ENCODE measurements around the gene GPR132. TPM values are rescaled to one million over a fixed set of nuclear protein-coding genes. Genes with fewer than 3 reads are reported as not detected.
A peak's percentile ranks its signal among the peaks of the same experiment; 100 is the strongest.

Gene GPR132
- total and polyA plus RNA-seq, 10 of the 15 experiments (the other 5 are each of a cell fraction or from before 2014, with no cell fraction given) = 1.9 to 49.3 (median 20.4) TPM

- no peak overlapping the region for H3K4me3 ChIP-seq
- no peak; the same call in 2 of the 3 replicates for ATAC-seq
These were observed 58.2 kb downstream of the GPR132 start for GRCh38 chr14:105006831-105007592.

GRCh38 chr14:105005929-105006830 lies 59.0 kb downstream of the GPR132 start:
- ATAC-seq (peak; percentile 27), FAIRE-seq (no peak), DNase-seq (ENCODE audit: low read depth, low spot score) (no peak)
- Histone ChIP-seq H3K4me3 (no peak overlapping the region), H2AFZ (ENCODE audit: control insufficient read depth, low read depth, low read length) (no peak overlapping the region), H3K9me3 (replicated peaks; ENCODE audit: control insufficient read depth, insufficient read depth, low read length) (no peaks in the 10 kb centered on the region), H3K4me2 (ENCODE audit: control insufficient read depth, insufficient read depth) (no peak overlapping the region), H3K27ac (ENCODE audit: control insufficient read depth, insufficient read depth) (no peak overlapping the region), H3K36me3 (ENCODE audit: control insufficient read depth in 2 of 2, insufficient read depth in 2 of 2, low read length in 1 of 2) (peaks cover 24 to 36% of the 10 kb centered on the region in 2 experiments), H3K4me1 (ENCODE audit: control insufficient read depth, insufficient read depth, low read length) (no peaks in the 10 kb centered on the region), H3K9ac (ENCODE audit: control insufficient read depth, insufficient read depth, low read length) (no peak overlapping the region), H4K20me1 (ENCODE audit: control insufficient read depth, insufficient read depth) (no peaks in the 10 kb centered on the region; the same call in 1 of the 2 replicates), H3K79me2 (ENCODE audit: control insufficient read depth, insufficient read depth, low read length) (peaks cover 18% of the 10 kb centered on the region), H3K27me3 (replicated peaks in 1 of 2; ENCODE audit: control insufficient read depth in 2 of 2, insufficient read depth in 2 of 2, low read length in 1 of 2) (no peaks in the 10 kb centered on the region)
- no TSS peak for BruUV-seq (replicated peaks)
- intact Hi-C loops (cut with micrococcal nuclease; ENCODE audit: unreplicated experiment) (no loop called here), in situ Hi-C loops (cut with MboI) (no loop called here)
- WGBS (ENCODE audit: insufficient coverage, insufficient replicate concordance, low lambda C conversion rate, missing lambda C conversion rate) = 87% methylated on average over 20 of the region's 21 CpGs
- ChIA-PET RAD21 (ENCODE audit: unreplicated experiment) (no interaction called here), POLR2A (interaction anchor here (0.5 kb wide), 2 partner anchors 12 to 56 kb away, joined by 3 to 5 read pairs; no protein-coding TSS in a partner anchor), CTCF (interaction anchor here (1.0 to 1.5 kb wide), 2 partner anchors 12 to 16 kb away, joined by 3 to 5 read pairs; no protein-coding TSS in a partner anchor), SMC1A (ENCODE audit: uncharacterized antibody, unreplicated experiment) (interaction anchor here (0.9 kb wide), 1 partner anchor 12 kb away, joined by 3 read pairs; no protein-coding TSS in a partner anchor)
- peak; percentile 76 for TF ChIP-seq POLR2A (IDR thresholded peaks at IDR 0.05; ENCODE audit: low read depth, low read length)
- TF ChIP-seq BRCA1 (IDR thresholded peaks at IDR 0.05; ENCODE audit: low read depth, low read length) = no peak
- peak; percentile 33; the same call in 1 of the 2 replicates for TF ChIP-seq POLR2AphosphoS2 (IDR thresholded peaks at IDR 0.05; ENCODE audit: low read depth, low read length)
- no peak for TF ChIP-seq EGR1 (IDR thresholded peaks at IDR 0.05; ENCODE audit: borderline replicate concordance in 1 of 2, low read depth in 2 of 2, low read length in 2 of 2)
- TF ChIP-seq RBBP5 (conservative IDR thresholded peaks at IDR 0.05) = no peak

More at GRCh38 chr14:105006831-105007592, 58.2 kb downstream of the GPR132 start:
- ChIA-PET POLR2A (no interaction called here), CTCF (interaction anchor here (0.7 kb wide), 1 partner anchor 76 kb away, joined by 3 read pairs; no protein-coding TSS in a partner anchor), SMC1A (ENCODE audit: uncharacterized antibody, unreplicated experiment) (interaction anchor here (0.9 kb wide), 1 partner anchor 11 kb away, joined by 3 read pairs; no protein-coding TSS in a partner anchor), RAD21 (ENCODE audit: unreplicated experiment) (no interaction called here)
- WGBS (ENCODE audit: insufficient coverage, insufficient replicate concordance, low lambda C conversion rate, missing lambda C conversion rate) = 92% methylated on average over 21 of the region's 21 CpGs
- no peak overlapping the region for H3K9ac ChIP-seq (ENCODE audit: control insufficient read depth, insufficient read depth, low read length)
- H3K9me3 ChIP-seq (replicated peaks; ENCODE audit: control insufficient read depth, insufficient read depth, low read length) = no peaks in the 10 kb centered on the region
- BruUV-seq (replicated peaks) = no TSS peak
- DNase-seq (ENCODE audit: low read depth, low spot score) (no peak), FAIRE-seq (no peak)
- H3K4me2 ChIP-seq (ENCODE audit: control insufficient read depth, insufficient read depth) = no peak overlapping the region
- peaks cover 29 to 44% of the 10 kb centered on the region in 2 experiments for H3K36me3 ChIP-seq (ENCODE audit: control insufficient read depth in 2 of 2, insufficient read depth in 2 of 2, low read length in 1 of 2)
- TF ChIP-seq SMC3 (IDR thresholded peaks at IDR 0.05; ENCODE audit: borderline replicate concordance, low read length) = no peak
- TF ChIP-seq POLR2AphosphoS2 (IDR thresholded peaks at IDR 0.05; ENCODE audit: low read depth, low read length) = 0 out of 2 replicates have a peak, but pooled peaks have one; percentile 25
- intact Hi-C loops (cut with micrococcal nuclease; ENCODE audit: unreplicated experiment) = no loop called here
- H3K79me2 ChIP-seq (ENCODE audit: control insufficient read depth, insufficient read depth, low read length) = peaks cover 27% of the 10 kb centered on the region
- no peak overlapping the region for H2AFZ ChIP-seq (ENCODE audit: control insufficient read depth, low read depth, low read length)
- H3K4me1 ChIP-seq (ENCODE audit: control insufficient read depth, insufficient read depth, low read length) = no peaks in the 10 kb centered on the region
- H4K20me1 ChIP-seq (ENCODE audit: control insufficient read depth, insufficient read depth) = no peaks in the 10 kb centered on the region; the same call in none of the 2 replicates
- in situ Hi-C loops (cut with MboI) = no loop called here
- no peak overlapping the region for H3K27ac ChIP-seq (ENCODE audit: control insufficient read depth, insufficient read depth)
- no peaks in the 10 kb centered on the region for H3K27me3 ChIP-seq (replicated peaks in 1 of 2; ENCODE audit: control insufficient read depth in 2 of 2, insufficient read depth in 2 of 2, low read length in 1 of 2)
